HG03558 (cell line): ENCODE measurements around the gene EXOSC2.

ENCODE experiments used
- ATAC-seq: cut with Tn5 transposase; IDR thresholded peaks from one replicate; pipeline ENCODE4 v1.9.1; 2021; ENCODE audit warnings: moderate number of reproducible peaks; ENCODE audit not compliant: unreplicated experiment; ENCODE audit errors: extremely low read depth

Gene EXOSC2

DNA sequence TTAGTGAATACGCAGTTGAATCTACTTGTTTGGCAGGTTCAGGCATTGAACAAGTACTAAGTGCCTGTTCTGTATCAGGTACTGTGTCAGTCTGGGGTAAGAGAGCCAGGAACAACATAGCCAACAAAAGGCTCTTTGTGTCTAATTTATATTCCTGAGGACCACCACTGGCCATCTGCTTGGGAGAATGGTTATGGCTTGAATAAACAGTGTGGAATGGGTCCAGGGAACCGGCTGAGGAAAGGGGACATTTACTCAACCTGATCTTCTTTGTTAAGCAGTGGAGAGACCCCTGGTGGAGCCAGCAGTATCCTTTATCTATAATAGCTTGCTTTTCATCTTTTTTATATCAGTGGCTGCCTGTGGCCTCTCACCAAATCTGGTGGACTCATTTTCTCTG, 38.6 kb downstream of the EXOSC2 start:
- ATAC-seq, result no peak

DNA sequence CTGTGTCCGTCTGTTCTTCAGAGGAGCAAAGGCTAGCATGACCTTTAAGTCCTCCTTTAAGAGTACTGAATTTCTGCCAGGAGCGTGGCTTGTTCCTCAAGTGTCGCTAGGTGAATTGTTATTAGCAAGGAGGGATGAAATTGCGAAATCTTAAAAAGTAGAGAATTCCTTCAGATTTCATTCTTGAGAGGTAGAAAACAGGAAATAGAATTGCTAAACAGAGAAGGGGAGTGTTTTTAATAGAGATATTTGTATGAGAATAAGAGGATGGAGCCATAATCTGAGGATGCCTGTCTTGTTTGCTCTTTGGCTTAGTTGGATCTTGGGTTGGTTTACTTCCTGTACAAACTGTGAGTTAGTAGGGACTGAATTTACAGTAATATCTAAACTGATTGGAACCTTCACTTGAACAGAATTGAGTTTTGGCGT, 39.2 kb downstream of the EXOSC2 start:
- no peak for ATAC-seq

GRCh38 chr9:130735566-130735965, 42.0 kb downstream of the EXOSC2 start:
- no peak for ATAC-seq

DNA sequence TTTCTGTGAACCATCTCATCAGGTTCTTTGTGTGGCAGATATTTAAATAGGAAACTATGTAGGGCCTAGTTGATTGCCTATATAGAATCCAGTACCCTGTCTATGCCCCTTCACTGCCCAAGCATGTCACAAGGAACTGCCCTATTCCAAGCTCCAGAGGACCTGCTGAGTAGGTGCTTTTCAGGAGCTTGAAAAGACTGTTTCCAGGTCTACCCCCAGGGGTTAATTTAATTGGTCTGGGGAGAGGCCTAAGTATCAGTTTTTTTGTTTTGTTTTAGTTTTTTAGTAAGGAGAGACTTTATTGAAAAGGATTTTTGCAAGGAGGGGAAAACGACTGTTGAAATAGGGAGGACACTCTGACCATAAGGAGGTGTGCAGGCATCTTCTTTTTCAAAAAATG, 43.3 kb downstream of the EXOSC2 start:
- no peak for ATAC-seq

DNA sequence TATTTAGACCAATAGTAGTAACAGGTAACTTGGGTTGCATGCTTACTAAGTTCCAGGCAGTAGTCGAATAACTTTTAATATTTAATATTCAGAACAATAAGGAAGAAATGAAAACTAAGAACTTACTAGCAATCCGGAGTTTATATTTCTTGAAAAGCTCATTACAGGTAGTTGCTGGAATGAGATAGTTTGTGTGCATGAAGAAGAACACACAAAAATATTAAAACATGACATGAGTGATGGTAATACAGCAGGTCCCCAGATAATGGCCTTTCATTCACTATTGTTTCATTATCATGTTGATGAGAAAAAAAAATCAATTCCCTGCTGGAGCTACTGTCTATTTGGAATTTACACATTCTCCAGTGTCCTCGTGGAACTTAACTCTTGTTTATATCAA, 44.7 kb downstream of the EXOSC2 start:
- no peak for ATAC-seq

GRCh38 chr9:130739081-130739480, 45.5 kb downstream of the EXOSC2 start:
- no peak for ATAC-seq

GRCh38 chr9:130740218-130741023, 46.8 kb downstream of the EXOSC2 start:
- ATAC-seq, result no peak

- no peak for ATAC-seq
Measured at GRCh38 chr9:130741024-130741305, 47.4 kb downstream of the EXOSC2 start.

DNA sequence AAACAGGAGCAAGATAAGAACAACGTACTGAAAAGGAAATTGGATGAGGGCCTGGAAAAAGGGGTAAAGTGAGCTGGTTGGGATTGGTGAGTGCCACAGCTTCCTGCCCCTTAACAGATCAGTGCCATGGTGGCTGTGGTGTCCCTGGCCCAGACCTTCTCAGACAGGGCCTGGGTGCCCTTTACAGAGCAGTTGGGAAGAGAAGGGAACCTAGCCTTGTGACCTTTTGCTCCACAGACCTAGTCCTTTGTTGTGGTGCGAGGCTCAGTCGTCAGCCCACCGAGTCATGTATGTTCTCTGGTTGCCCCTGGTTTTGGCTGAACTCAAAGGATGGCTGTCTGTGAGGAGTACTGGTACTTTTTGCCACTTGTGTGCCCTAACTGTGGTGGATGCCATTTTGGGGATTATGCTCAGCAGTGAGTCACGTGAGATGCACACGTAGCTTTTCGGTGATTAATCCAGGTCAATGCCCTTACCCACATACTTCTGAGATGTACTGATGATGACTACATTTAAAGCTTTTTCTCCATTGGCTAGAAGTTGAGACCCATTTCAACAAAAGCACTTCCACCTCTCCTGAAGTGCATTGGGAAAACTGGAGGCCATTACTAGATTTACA, 48.4 kb downstream of the EXOSC2 start:
- ATAC-seq, result no peak

- no peak for ATAC-seq
Measured at GRCh38 chr9:130743656-130744055, 50.1 kb downstream of the EXOSC2 start.

- no peak for ATAC-seq
Measured at GRCh38 chr9:130745210-130745800, 51.7 kb downstream of the EXOSC2 start.

DNA sequence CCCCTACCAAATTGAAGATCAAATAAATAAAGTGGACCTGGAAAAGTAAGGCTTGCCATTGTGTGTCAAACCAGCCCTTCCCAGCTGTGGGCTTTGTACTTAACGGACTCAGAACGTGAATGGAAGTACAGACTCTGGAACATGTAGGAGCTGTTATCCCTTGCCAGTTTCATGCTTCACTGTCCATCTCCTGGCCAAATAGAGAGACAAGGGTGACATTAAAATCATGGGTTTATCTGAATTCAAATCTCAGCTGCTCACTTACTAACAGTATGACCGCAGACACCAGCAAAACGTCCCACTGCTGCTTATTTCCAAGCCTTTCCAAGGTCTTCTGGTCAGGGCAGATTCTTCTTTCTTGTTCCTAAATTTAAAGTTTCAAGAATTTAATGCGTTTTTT, 52.2 kb downstream of the EXOSC2 start:
- ATAC-seq, result no peak

GRCh38 chr9:130746434-130747212, 53.0 kb downstream of the EXOSC2 start:
- no peak for ATAC-seq

- no peak for ATAC-seq
Measured at GRCh38 chr9:130751631-130752355, 58.2 kb downstream of the EXOSC2 start.
